Measurements from ENCODE around the gene PEAK1. TPM values are rescaled to one million over a fixed set of nuclear protein-coding genes. Genes with fewer than 3 reads are reported as not detected.

PEAK1 gene
- total and polyA plus RNA-seq, 10 of the 15 experiments (the other 5 are each of a cell fraction or from before 2014, with no cell fraction given): 0.62 to 24.2 (median 11.2) TPM

DNA sequence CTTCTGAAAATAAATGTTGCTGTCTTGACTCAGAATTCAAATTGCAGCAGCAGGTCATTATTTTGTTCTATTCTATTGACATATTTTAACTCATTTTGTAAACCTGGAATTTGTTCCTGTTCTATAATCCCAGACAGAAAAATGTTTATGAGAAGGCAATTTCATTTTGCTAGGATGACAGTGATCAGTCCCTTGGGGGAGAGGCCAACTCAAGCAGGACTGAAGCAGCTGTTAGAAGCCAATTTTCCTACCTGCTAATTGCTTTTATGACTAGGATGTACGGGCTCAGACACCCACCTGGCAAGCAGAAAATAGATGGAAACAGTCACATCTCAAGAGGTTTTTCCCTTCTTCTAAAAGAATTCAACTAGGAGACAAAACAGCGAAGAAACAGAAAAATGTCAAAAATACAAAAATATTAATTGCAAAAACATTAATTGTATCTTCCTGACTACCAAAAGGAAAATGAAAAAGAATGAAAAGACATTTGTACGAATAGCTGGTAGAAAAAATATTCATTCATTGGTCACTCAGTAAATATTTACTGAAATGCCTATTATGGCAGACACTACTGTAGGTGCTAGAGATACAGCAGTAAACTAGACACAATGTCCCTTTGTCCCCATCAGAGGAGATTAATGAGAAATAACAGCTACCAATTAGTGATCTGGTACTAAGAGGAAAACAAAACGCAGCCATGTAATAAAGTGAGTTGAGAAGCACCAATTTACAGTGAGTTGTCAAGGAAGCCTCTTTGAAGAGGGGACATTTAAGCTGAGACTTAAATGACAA, 73.5 kb downstream of the PEAK1 start (continued):
- TF ChIP-seq, protein P1, sequence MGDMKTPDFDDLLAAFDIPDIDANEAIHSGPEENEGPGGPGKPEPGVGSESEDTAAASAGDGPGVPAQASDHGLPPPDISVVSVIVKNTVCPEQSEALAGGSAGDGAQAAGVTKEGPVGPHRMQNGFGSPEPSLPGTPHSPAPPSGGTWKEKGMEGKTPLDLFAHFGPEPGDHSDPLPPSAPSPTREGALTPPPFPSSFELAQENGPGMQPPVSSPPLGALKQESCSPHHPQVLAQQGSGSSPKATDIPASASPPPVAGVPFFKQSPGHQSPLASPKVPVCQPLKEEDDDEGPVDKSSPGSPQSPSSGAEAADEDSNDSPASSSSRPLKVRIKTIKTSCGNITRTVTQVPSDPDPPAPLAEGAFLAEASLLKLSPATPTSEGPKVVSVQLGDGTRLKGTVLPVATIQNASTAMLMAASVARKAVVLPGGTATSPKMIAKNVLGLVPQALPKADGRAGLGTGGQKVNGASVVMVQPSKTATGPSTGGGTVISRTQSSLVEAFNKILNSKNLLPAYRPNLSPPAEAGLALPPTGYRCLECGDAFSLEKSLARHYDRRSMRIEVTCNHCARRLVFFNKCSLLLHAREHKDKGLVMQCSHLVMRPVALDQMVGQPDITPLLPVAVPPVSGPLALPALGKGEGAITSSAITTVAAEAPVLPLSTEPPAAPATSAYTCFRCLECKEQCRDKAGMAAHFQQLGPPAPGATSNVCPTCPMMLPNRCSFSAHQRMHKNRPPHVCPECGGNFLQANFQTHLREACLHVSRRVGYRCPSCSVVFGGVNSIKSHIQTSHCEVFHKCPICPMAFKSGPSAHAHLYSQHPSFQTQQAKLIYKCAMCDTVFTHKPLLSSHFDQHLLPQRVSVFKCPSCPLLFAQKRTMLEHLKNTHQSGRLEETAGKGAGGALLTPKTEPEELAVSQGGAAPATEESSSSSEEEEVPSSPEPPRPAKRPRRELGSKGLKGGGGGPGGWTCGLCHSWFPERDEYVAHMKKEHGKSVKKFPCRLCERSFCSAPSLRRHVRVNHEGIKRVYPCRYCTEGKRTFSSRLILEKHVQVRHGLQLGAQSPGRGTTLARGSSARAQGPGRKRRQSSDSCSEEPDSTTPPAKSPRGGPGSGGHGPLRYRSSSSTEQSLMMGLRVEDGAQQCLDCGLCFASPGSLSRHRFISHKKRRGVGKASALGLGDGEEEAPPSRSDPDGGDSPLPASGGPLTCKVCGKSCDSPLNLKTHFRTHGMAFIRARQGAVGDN (IDR thresholded peaks at IDR 0.05): no peak
- TF ChIP-seq, protein P2, sequence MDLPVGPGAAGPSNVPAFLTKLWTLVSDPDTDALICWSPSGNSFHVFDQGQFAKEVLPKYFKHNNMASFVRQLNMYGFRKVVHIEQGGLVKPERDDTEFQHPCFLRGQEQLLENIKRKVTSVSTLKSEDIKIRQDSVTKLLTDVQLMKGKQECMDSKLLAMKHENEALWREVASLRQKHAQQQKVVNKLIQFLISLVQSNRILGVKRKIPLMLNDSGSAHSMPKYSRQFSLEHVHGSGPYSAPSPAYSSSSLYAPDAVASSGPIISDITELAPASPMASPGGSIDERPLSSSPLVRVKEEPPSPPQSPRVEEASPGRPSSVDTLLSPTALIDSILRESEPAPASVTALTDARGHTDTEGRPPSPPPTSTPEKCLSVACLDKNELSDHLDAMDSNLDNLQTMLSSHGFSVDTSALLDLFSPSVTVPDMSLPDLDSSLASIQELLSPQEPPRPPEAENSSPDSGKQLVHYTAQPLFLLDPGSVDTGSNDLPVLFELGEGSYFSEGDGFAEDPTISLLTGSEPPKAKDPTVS (IDR thresholded peaks at IDR 0.05; ENCODE audit: low read depth, low read length): no peak
- TF ChIP-seq, protein P3, sequence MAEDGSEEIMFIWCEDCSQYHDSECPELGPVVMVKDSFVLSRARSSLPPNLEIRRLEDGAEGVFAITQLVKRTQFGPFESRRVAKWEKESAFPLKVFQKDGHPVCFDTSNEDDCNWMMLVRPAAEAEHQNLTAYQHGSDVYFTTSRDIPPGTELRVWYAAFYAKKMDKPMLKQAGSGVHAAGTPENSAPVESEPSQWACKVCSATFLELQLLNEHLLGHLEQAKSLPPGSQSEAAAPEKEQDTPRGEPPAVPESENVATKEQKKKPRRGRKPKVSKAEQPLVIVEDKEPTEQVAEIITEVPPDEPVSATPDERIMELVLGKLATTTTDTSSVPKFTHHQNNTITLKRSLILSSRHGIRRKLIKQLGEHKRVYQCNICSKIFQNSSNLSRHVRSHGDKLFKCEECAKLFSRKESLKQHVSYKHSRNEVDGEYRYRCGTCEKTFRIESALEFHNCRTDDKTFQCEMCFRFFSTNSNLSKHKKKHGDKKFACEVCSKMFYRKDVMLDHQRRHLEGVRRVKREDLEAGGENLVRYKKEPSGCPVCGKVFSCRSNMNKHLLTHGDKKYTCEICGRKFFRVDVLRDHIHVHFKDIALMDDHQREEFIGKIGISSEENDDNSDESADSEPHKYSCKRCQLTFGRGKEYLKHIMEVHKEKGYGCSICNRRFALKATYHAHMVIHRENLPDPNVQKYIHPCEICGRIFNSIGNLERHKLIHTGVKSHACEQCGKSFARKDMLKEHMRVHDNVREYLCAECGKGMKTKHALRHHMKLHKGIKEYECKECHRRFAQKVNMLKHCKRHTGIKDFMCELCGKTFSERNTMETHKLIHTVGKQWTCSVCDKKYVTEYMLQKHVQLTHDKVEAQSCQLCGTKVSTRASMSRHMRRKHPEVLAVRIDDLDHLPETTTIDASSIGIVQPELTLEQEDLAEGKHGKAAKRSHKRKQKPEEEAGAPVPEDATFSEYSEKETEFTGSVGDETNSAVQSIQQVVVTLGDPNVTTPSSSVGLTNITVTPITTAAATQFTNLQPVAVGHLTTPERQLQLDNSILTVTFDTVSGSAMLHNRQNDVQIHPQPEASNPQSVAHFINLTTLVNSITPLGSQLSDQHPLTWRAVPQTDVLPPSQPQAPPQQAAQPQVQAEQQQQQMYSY (CRISPR knock-in tag; IDR thresholded peaks at IDR 0.05): no peak
- no peak for TF ChIP-seq ZNF622 (IDR thresholded peaks at IDR 0.05)
- no peak for TF ChIP-seq PML (IDR thresholded peaks at IDR 0.05; ENCODE audit: low read length)
- no peak for TF ChIP-seq FOS (IDR thresholded peaks at IDR 0.05; ENCODE audit: borderline replicate concordance, extremely low read depth, insufficient read length)
- TF ChIP-seq, protein P4, sequence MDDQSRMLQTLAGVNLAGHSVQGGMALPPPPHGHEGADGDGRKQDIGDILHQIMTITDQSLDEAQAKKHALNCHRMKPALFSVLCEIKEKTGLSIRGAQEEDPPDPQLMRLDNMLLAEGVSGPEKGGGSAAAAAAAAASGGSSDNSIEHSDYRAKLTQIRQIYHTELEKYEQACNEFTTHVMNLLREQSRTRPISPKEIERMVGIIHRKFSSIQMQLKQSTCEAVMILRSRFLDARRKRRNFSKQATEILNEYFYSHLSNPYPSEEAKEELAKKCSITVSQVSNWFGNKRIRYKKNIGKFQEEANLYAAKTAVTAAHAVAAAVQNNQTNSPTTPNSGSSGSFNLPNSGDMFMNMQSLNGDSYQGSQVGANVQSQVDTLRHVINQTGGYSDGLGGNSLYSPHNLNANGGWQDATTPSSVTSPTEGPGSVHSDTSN (IDR thresholded peaks at IDR 0.05; ENCODE audit: insufficient replicate concordance, low read depth, low read length): no peak
- TF ChIP-seq MXI1 (IDR thresholded peaks at IDR 0.05; ENCODE audit: low read depth, low read length): no peak

Data from GM12878 (cell line).